T-helper 2 cell treated with Interferon-gamma antibody and Interleukin-4, amounts not matched to agents 100 ng/mL and 5 ng/mL, for 36 hours (primary cell): Measurements from ENCODE around the gene ARMC10. TPM values are rescaled to one million over a fixed set of nuclear protein-coding genes. Genes with fewer than 3 reads are reported as not detected.
"Not testable (repeated sequence)": the region's sequence is repeated elsewhere in the genome, so short reads cannot be mapped to it uniquely, and the experiment has no call there.

ENCODE experiments used
- intact Hi-C: fragments of 100-400 bp; cut with micrococcal nuclease; formaldehyde crosslinking; loops from one replicate; pipeline ENCODE4 v1.15.1; 2023
- total RNA-seq: library from RNA; stranded (reverse); gene quantifications from 2 replicates; pipeline ENCODE4 v1.2.3, GENCODE V29; 2022

Gene ARMC10
- total RNA-seq, 1 donor from 2014 or later = 33.8 TPM

- intact Hi-C loops = loop anchor here (5.0 to 10.0 kb wide), 2 partner anchors 217 to 330 kb away; partner anchors contain the start of genes FAM185A and PMPCB
These were observed 2.4 kb downstream of the ARMC10 start for GRCh38 chr7:103077318-103077717.

DNA sequence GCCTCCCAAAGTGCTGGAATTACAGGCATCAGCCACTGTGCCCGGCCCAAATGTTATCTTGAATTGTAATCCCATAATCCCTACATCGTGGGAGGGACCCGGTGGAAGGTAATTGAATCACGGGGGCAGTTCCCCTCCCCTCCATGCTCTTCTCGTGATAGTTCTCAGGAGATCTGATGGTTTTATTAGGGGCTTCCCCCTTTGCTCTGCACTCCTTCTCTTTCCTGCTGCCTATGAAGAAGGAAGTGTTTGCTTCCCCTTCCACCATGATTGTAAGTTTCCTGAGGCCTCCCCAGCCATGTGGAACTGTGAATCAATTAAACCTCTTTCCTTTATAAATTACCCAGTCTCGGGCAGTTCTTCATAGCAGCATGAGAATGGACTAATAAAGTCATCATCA, 3.3 kb downstream of the ARMC10 start:
- intact Hi-C loops = loop anchor here (5.0 to 10.0 kb wide), 2 partner anchors 217 to 331 kb away; partner anchors contain the start of genes FAM185A and PMPCB

GRCh38 chr7:103079836-103080235, 4.9 kb downstream of the ARMC10 start:
- intact Hi-C loops = loop anchor here (5.0 to 10.0 kb wide), 2 partner anchors 215 to 333 kb away; partner anchors contain the start of genes FAM185A and PMPCB

DNA sequence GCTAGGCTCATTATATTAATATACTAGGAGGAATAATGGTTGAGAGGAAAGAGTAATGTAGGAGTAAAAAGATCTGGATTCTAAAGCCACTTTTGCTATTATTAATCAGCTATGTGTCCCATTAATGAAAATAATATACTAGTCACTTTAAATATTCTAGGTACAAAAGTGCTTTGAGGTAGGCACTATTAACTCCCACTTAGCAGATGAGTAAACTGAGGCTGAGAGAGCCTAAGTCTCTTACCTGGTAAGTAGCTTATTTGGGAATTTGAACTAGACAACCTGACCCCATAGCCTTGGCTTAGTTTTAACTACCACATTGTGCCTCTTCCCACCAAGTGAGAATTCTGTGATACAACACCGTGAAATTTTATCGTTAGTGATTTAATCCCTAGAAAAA, 6.0 kb downstream of the ARMC10 start:
- intact Hi-C loops = no loop called here

DNA sequence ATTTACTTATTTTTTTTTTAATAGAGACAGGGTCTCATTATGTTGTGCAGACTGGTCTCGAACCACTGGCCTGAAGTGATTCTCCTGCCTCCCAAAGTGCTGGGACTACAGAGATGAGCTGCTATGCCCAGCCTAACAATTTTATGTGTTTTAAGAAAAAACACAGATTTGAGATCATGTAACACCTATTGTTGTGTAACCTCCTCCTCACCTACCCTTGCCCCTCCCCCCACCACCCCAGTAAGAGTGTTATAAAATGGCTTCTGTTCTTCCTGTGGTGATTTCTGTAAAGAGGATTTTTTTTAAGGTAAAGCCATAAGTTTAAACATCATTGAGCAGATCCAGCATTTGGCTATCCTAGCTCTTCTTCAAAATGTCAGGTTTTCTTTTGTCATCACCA, 7.6 kb downstream of the ARMC10 start:
- intact Hi-C loops = no loop called here

GRCh38 chr7:103083210-103083609, 8.3 kb downstream of the ARMC10 start:
- intact Hi-C loops = no loop called here

DNA sequence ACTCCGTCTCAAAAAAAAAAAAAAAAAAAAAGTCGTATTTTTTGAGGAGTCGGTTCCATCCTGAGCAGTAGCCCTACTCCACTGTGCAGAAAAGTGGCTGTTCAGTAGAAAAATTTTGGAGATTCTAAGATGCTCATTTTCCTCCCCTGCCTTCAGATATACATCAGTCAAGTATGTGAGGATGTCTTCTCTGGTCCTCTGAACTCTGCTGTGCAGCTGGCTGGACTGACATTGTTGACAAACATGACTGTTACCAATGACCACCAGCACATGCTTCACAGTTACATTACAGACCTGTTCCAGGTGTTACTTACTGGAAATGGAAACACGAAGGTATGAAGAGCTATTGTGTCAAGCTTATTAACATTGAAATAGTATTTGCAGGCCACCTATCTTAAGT, 17.4 kb downstream of the ARMC10 start:
- intact Hi-C loops = not testable (repeated sequence)

DNA sequence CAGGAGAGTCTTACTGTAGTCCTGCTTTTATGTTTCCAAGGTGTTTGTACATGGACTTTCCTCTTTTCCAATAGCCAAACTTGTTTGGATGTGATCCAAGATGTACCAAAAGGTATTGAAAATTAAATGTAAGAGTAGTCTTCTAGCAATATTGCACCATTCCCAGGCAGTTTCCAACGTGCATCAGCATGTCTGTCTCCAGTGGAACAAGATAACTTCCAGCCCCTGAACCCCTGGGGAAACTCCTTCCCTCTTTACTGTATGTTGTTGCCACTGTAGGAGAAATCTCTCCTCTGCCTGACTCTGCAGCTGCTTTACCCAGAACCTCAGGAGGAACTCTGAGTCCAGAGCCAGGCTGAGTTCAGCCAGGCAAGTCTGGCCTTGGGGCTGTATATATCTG, 18.5 kb downstream of the ARMC10 start:
- intact Hi-C loops = no loop called here

- intact Hi-C loops = no loop called here
These were observed 19.2 kb downstream of the ARMC10 start for GRCh38 chr7:103094102-103094501.

DNA sequence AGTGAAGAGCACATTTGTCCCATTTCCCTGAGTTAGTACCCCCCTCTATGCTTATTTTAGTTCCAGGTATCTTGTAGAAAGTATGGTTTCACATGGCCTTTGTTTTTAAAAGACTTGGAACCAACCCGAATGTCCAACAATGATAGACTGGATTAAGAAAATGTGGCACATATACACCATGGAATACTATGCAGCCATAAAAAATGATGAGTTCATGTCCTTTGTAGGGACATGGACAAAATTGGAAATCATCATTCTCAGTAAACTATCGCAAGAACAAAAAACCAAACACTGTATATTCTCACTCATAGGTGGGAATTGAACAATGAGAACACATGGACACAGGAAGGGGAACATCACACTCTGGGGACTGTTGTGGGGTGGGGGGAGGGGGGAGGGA, 20.6 kb downstream of the ARMC10 start:
- intact Hi-C loops = not testable (repeated sequence)

DNA sequence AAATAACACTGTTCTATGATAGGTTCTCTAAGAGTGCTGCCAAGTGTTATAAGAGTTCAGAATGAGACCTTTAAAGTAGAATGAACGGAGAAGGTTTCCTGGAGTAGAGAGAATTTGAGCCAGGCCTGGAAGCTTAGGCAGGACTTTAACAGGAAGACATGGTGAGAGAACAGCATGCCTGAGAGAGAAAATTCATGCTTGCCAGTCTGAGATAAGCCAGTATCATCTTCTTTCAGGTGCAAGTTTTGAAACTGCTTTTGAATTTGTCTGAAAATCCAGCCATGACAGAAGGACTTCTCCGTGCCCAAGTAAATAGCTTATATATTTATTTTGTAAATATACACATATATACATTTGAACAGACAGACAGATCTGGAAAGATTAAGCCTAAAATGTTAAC, 22.1 kb downstream of the ARMC10 start:
- intact Hi-C loops = no loop called here

- intact Hi-C loops = no loop called here
These were observed 25.4 kb downstream of the ARMC10 start for GRCh38 chr7:103100348-103100747.

DNA sequence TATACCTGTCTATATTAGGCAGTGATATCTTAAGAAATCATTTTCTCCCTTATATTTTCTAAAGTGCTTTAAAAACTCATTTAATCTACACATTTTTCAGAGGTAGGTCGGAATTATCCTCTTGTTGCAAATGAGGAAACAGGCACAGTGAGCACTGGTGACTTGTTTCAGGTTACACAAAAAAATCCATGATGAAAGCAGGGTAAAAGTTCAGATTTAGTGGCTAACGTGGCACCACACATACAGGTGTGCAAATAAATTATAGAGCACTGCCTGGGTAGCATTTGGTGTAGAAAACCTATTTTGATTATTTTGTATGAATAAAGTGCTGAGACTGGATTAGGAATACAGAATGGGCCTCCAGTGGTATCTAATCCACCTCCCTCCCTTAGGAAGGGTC, 26.6 kb downstream of the ARMC10 start:
- intact Hi-C loops = no loop called here

DNA sequence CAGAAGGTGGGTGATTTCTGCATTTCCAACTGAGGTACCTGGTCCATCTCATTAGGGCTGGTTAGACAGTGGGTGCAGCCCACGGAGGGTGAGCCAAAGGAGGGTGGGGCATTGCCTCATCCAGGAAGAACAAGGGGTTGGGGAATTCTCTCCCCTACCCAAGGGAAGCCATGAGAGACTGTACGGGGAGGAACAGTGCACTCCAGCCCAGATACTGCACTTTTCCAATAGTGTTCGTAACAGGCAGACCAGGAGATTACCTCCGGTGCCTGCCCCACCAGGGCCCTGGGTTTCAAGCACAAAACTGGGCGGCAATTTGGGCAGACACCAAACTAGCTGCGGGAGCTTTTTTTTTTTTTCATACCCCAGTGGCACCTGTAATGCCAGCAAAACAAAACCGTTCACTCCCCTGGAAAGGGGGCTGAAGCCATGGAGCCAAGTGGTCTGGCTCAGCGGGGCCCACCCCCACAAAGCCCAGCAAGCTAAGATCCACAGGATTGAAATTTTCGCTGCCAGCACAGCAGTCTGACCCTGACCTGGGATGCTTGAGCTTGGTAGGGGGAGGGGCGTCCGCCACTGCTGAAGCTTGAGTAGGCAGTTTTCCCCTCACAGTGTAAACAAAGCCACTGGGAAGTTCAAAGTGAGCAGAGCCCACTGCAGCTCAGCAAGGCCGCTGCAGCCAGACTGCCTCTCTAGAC, 31.2 kb downstream of the ARMC10 start:
- intact Hi-C loops = no loop called here

DNA sequence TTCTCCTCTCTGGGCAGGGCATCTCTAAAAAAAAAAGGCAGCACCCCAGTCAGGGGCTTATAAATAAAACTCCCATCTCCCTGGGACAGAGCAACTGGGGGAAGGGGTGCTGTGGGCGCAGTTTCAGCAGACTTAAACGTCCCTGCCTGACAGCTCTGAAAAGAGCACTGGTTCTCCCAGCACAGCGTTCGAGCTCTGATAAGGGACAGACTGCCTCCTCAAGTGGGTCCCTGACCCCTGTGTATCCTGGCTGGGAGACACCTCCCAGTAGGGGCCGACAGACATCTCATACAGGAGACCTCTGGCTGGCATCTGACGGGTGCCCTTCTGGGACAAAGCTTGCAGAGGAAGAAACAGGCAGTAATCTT, 31.7 kb downstream of the ARMC10 start:
- intact Hi-C loops = not testable (repeated sequence)

- intact Hi-C loops = no loop called here
These were observed 38.2 kb downstream of the ARMC10 start for GRCh38 chr7:103113164-103113563.

DNA sequence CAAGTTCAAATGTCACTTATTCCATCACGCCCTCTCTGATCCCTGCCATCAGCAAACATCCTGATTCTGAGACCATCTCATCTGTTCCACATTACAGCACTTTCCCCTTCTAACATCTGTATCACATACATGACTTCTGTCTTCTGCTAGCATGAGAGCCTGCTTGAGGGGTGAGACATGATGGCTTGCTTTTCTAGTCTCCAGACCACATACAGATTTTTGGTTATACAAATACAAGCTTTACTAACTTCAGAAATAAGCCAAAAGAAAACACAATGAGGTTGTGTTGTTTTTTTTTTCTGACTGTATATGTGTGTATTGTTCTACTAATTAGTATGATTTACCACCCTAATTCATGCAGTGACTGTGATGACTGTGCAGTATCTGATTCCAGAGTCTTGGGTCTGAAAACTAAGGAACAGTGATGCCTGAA, 39.7 kb downstream of the ARMC10 start:
- intact Hi-C loops = no loop called here

DNA sequence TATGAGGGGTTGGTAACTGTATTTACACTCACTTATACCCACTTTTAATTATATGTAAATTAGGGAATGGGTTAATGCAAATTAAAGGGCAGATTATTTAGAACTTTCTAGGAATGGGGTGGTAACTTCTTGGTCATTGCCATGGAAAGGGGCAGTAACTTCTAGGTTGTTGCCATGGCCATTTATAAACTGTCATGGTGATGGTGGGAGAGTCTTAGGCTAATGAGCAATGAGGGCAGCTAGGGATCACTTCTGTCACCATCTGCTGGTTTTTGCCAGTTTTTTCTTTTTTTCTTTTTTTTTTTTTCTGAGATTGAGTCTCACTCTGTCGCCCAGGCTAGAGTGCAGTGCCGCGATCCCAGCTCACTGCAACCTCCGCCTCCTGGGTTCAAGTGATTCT, 40.8 kb downstream of the ARMC10 start:
- intact Hi-C loops = no loop called here

DNA sequence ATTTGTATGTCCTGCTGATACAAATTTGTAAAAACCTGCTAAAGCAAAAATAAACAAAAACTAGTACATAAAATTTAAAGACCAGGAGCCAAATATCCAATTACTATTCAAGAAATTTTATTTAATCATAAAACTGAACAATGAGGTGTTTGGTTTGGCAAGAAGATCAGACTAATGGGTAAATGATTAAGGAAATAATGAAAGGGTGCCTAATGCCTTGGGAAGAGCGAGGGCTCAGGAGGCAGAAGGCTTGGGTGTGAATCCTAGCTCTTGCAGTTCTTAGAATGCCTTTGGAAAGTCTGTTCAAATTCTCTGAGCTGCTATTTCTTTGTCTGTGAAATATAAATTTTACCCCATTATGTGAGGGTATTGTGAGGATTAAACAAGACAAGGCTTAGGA, 41.6 kb downstream of the ARMC10 start:
- intact Hi-C loops = no loop called here

- intact Hi-C loops = no loop called here
These were observed 42.1 kb downstream of the ARMC10 start for GRCh38 chr7:103116991-103117390.

GRCh38 chr7:103117465-103117864, 42.5 kb downstream of the ARMC10 start:
- intact Hi-C loops = no loop called here

- intact Hi-C loops = no loop called here
These were observed 44.9 kb downstream of the ARMC10 start for GRCh38 chr7:103119791-103120291.

GRCh38 chr7:103120362-103120761, 45.4 kb downstream of the ARMC10 start:
- intact Hi-C loops = no loop called here
